Liver (tissue), 9 donors: Measurements from ENCODE around the gene KLHL42. TPM values are rescaled to one million over a fixed set of nuclear protein-coding genes. Genes with fewer than 3 reads are reported as not detected.

Experiments used
- DNase-seq: peaks from one replicate; pipeline ENCODE4 v3.0.0-alpha.2; 2017; ENCODE audit warnings: low spot score
- H3K27ac ChIP-seq, 2 donors: one replicate each; pipeline ENCODE4 v1.7.0; 2013; ENCODE audit warnings: inconsistent platforms in 2 of 2, low read length in 2 of 2, control low read depth in 1 of 2, low read depth in 1 of 2, mild to moderate bottlenecking in 1 of 2
- H3K27me3 ChIP-seq, 4 donors: one replicate each; pipeline versions ENCODE4 v1.6.1 to v1.7.0; 2013; ENCODE audit warnings: low read length in 3 of 4, inconsistent platforms in 1 of 4, mild to moderate bottlenecking in 1 of 4, moderate library complexity in 1 of 4; ENCODE audit not compliant: control insufficient read depth in 4 of 4, insufficient read depth in 4 of 4
- H3K36me3 ChIP-seq, 4 donors: one replicate each; pipeline versions ENCODE4 v1.6.1 to v1.7.0; 2013; ENCODE audit warnings: low read length in 3 of 4, mild to moderate bottlenecking in 3 of 4, low read depth in 1 of 4, moderate library complexity in 1 of 4; ENCODE audit not compliant: control insufficient read depth in 4 of 4, insufficient read depth in 3 of 4
- H3K4me1 ChIP-seq, 4 donors: one replicate each; pipeline versions ENCODE4 v1.6.1 to v1.7.0; 2013; ENCODE audit warnings: low read length in 3 of 4, mild to moderate bottlenecking in 3 of 4, moderate library complexity in 1 of 4; ENCODE audit not compliant: control insufficient read depth in 4 of 4, insufficient read depth in 4 of 4
- H3K4me3 ChIP-seq, 3 donors: one replicate each; pipeline versions ENCODE4 v1.6.1 to v1.7.0; 2013; ENCODE audit warnings: low read length in 3 of 3, control low read depth in 1 of 3, low read depth in 1 of 3, mild to moderate bottlenecking in 1 of 3
- H3K9ac ChIP-seq, 2 donors: one replicate each; pipeline ENCODE4 v1.7.0; 2013; ENCODE audit warnings: low read length in 2 of 2, mild to moderate bottlenecking in 2 of 2, moderate library complexity in 2 of 2, control low read depth in 1 of 2, low read depth in 1 of 2
- H3K9me3 ChIP-seq, 4 donors: one replicate each; pipeline versions ENCODE4 v1.6.1 to v1.7.0; 2013; ENCODE audit warnings: low read length in 3 of 4; ENCODE audit not compliant: control insufficient read depth in 4 of 4
- EGR1 ChIP-seq, 2 donors: IDR thresholded peaks; 2 replicates each; pipeline ENCODE4 v1.6.1; 2016 to 2018; ENCODE audit warnings: antibody characterized with exemption in 2 of 2, low read depth in 2 of 2
- FOXA1 ChIP-seq: IDR thresholded peaks from 2 replicates; pipeline ENCODE4 v1.6.1; 2016; ENCODE audit warnings: antibody characterized with exemption
- FOXA2 ChIP-seq: IDR thresholded peaks from 2 replicates; pipeline ENCODE4 v1.6.1; 2016; ENCODE audit warnings: antibody characterized with exemption
- GABPA ChIP-seq, 2 donors: IDR thresholded peaks in 1 of 2; conservative IDR thresholded peaks in 1 of 2; 2 replicates each; pipeline ENCODE4 v1.6.1; 2016; ENCODE audit warnings: antibody characterized with exemption in 2 of 2, mild to moderate bottlenecking in 1 of 2, moderate library complexity in 1 of 2
- HNF4A ChIP-seq, 2 donors: conservative IDR thresholded peaks; 2 replicates each; pipeline ENCODE4 v1.6.1; 2016; ENCODE audit warnings: antibody characterized with exemption in 2 of 2, mild to moderate bottlenecking in 2 of 2
- HNF4G ChIP-seq: IDR thresholded peaks from 2 replicates; pipeline ENCODE4 v1.6.1; 2016; ENCODE audit warnings: antibody characterized with exemption
- JUND ChIP-seq, 2 donors: IDR thresholded peaks; 2 replicates each; pipeline ENCODE4 v1.6.1; 2016; ENCODE audit warnings: antibody characterized with exemption in 2 of 2
- NR2F2 ChIP-seq: IDR thresholded peaks from 2 replicates; pipeline ENCODE4 v1.6.1; 2016; ENCODE audit warnings: antibody characterized with exemption
- RAD21 ChIP-seq, 2 donors: IDR thresholded peaks; 2 replicates each; pipeline ENCODE4 v1.6.1; 2016; ENCODE audit warnings: antibody characterized with exemption in 2 of 2, mild to moderate bottlenecking in 2 of 2
- RXRA ChIP-seq, 2 donors: IDR thresholded peaks; 2 replicates each; pipeline ENCODE4 v1.6.1; 2017 to 2018; ENCODE audit warnings: antibody characterized with exemption in 2 of 2, mild to moderate bottlenecking in 1 of 2
- SP1 ChIP-seq: IDR thresholded peaks from 2 replicates; pipeline ENCODE4 v1.6.1; 2018; ENCODE audit warnings: antibody characterized with exemption, mild to moderate bottlenecking
- TAF1 ChIP-seq: conservative IDR thresholded peaks from 2 replicates; pipeline ENCODE4 v1.6.1; 2016; ENCODE audit warnings: antibody characterized with exemption, mild to moderate bottlenecking
- YY1 ChIP-seq: IDR thresholded peaks from 2 replicates; pipeline ENCODE4 v1.6.1; 2016; ENCODE audit warnings: antibody characterized with exemption, mild to moderate bottlenecking
- WGBS: extraction: QIAGEN DNeasy Blood & Tissue Kit; methylation state at CpG from one replicate; pipeline ENCODE4 v1.1.7; 2013; 5-methylcytosine and 5-hydroxymethylcytosine counted together
- polyA plus RNA-seq, 2 donors: library from polyadenylated mRNA; stranded (reverse) in 1 of 2; unstranded in 1 of 2; fragments of 200-250 nt in 1 of 2; fragments of >200 nt in 1 of 2; fragmentation: Nextera tagmentation in 1 of 2; extraction: Ambion mirVana in 1 of 2; gene quantifications; one replicate each; pipeline versions ENCODE4 v1.2.1 to v1.2.3, GENCODE V29; 2013 to 2015
- total RNA-seq, 2 donors: library from RNA; depleted of rRNA; stranded (reverse); fragments of >200 nt; gene quantifications; one replicate each; pipeline ENCODE4 v1.2.3, GENCODE V29; 2014
- TF ChIP-seq, protein P1 (sequence below): IDR thresholded peaks from 2 replicates; pipeline ENCODE4 v1.6.1; 2016; ENCODE audit warnings: antibody characterized with exemption
- TF ChIP-seq, protein P2 (sequence below): IDR thresholded peaks from 2 replicates; pipeline ENCODE4 v1.6.1; 2016; ENCODE audit warnings: antibody characterized with exemption, mild to moderate bottlenecking
- TF ChIP-seq, protein P3 (sequence below): IDR thresholded peaks from 2 replicates; pipeline ENCODE4 v1.6.1; 2016; ENCODE audit warnings: antibody characterized with exemption
- TF ChIP-seq, protein P4 (sequence below): fragments of 150-350 bp; IDR thresholded peaks from 2 replicates; pipeline ENCODE4 v1.5.1; 2017; ENCODE audit warnings: improper control_type of control experiment, low read depth, low read length; ENCODE audit not compliant: missing input control
- TF ChIP-seq, protein P5 (sequence below): IDR thresholded peaks from 2 replicates; pipeline ENCODE4 v1.6.1; 2016; ENCODE audit warnings: antibody characterized with exemption
- donor health status: healthy.
- donor health status: healthy.
- donor health status: healthy.
- donor health status: healthy.
- donor health status: healthy.

KLHL42 gene
- total and polyA plus RNA-seq, 4 donors: 3.6 to 13.4 (median 6.4) TPM

DNA sequence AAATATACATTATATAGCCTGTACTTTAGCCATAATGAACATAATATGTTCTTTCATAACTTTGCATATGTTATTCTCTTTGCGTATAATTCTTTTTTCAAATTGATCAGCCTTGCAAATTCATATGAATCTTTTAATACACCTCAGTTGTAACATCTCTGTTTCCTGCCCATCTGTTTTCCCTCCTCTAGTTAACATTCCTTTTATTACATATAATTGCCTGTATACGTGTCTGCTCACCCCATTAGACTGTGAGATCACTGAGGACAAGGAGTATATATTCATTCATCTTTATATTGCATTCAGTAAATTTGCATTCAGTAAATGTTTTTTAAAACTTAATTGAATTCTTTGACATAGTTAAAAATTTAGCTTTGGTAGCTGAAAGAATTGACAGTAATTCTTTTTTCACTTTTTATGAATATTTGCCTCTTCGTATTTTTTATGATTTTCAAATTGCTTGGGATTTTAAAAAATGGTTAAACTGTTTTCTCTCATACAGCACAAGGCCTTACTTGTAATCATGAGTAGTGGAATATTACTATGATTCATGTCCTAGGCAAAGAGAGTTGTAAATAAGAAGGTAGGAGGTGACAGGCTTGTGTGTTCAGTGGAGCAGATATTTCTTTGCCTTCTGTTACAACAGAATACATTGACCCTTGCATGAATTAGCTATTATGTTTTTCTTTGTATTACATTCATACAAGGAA is 32.8 kb upstream of the KLHL42 start:
- Histone ChIP-seq H3K4me3 (no peak overlapping the region), H3K9ac (no peak overlapping the region), H3K27me3 (no peaks in the 10 kb centered on the region), H3K4me1 (peaks cover 0 to 18% (median 3%) of the 10 kb centered on the region in 4 donors), H3K36me3 (peaks cover 0 to 3% (median 1%) of the 10 kb centered on the region in 4 donors), H3K9me3 (no peaks in the 10 kb centered on the region), H3K27ac (peak overlapping the region; percentile 71 to 73)
- TF ChIP-seq, protein P1, sequence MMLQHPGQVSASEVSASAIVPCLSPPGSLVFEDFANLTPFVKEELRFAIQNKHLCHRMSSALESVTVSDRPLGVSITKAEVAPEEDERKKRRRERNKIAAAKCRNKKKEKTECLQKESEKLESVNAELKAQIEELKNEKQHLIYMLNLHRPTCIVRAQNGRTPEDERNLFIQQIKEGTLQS: peak; percentile 7
- TF ChIP-seq FOXA2 (no peak), RXRA (IDR thresholded peaks at IDR 0.05) (no peak)
- WGBS: 91% methylated on average over 3 of the region's 3 CpGs
- no peak for DNase-seq

DNA sequence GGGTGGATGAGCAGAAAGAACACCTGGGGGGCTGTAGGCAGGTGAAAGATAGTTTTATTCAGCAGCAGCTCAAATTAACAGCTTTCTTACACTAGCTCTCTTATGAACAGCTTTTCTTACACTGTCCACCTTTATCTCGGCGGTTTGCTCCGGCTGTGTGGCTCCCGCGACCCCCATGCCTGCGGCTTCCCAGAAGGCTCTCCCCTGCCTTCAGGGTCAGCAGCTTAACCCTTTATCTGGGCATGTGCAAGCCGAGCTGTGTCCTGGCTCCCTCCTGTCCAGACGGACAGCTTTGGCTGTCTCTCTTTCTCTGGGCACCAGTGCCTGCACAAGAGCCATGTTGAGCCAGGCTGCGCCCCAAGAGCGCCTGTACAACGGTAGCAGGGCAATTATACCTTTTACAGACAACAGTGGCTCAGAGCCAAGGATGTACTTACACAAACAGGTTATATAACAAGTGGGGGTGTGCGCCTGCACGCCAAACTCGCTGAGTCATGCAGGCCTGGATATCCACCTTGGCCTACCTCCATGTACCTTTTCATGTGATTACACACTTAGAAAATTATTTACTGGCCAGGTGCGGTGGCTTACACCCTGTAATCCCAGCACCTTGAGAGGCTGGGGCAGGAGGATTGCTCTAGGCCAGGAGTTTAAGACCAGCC is 28.5 kb upstream of the KLHL42 start:
- no peaks in the 10 kb centered on the region for H3K9me3 ChIP-seq
- peak overlapping the region; percentile 52 to 57 for H3K27ac ChIP-seq
- H3K4me3 ChIP-seq: no peak overlapping the region
- DNase-seq: no peak
- no peaks in the 10 kb centered on the region for H3K27me3 ChIP-seq
- no peak overlapping the region for H3K9ac ChIP-seq
- H3K36me3 ChIP-seq: peaks cover 0 to 6% (median 1%) of the 10 kb centered on the region in 4 donors
- peaks cover 3 to 30% (median 8%) of the 10 kb centered on the region in 4 donors for H3K4me1 ChIP-seq
- 56% methylated on average over 15 of the region's 15 CpGs for WGBS
- TF ChIP-seq FOXA1 (peak; percentile 73), TAF1 (no peak), FOXA2 (peak; percentile 70), SP1 (peak; percentile 29), HNF4A (conservative IDR thresholded peaks at IDR 0.05) (peak; percentile 57 to 66), HNF4G (no peak), RAD21 (IDR thresholded peaks at IDR 0.05) (no peak), RXRA (IDR thresholded peaks at IDR 0.05) (peak; percentile 33 to 81), GABPA (IDR thresholded peaks at IDR 0.05 in 1 of 2, conservative IDR thresholded peaks at IDR 0.05 in 1 of 2) (no peak), YY1 (peak; percentile 36), EGR1 (IDR thresholded peaks at IDR 0.05; ENCODE audit: low read depth in 2 of 2) (peak in 1 of 2 donors; percentile 53), NR2F2 (no peak), JUND (IDR thresholded peaks at IDR 0.05) (peak; percentile 63 to 71)
- TF ChIP-seq, protein P2, sequence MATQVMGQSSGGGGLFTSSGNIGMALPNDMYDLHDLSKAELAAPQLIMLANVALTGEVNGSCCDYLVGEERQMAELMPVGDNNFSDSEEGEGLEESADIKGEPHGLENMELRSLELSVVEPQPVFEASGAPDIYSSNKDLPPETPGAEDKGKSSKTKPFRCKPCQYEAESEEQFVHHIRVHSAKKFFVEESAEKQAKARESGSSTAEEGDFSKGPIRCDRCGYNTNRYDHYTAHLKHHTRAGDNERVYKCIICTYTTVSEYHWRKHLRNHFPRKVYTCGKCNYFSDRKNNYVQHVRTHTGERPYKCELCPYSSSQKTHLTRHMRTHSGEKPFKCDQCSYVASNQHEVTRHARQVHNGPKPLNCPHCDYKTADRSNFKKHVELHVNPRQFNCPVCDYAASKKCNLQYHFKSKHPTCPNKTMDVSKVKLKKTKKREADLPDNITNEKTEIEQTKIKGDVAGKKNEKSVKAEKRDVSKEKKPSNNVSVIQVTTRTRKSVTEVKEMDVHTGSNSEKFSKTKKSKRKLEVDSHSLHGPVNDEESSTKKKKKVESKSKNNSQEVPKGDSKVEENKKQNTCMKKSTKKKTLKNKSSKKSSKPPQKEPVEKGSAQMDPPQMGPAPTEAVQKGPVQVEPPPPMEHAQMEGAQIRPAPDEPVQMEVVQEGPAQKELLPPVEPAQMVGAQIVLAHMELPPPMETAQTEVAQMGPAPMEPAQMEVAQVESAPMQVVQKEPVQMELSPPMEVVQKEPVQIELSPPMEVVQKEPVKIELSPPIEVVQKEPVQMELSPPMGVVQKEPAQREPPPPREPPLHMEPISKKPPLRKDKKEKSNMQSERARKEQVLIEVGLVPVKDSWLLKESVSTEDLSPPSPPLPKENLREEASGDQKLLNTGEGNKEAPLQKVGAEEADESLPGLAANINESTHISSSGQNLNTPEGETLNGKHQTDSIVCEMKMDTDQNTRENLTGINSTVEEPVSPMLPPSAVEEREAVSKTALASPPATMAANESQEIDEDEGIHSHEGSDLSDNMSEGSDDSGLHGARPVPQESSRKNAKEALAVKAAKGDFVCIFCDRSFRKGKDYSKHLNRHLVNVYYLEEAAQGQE: no peak
- TF ChIP-seq, protein P3, sequence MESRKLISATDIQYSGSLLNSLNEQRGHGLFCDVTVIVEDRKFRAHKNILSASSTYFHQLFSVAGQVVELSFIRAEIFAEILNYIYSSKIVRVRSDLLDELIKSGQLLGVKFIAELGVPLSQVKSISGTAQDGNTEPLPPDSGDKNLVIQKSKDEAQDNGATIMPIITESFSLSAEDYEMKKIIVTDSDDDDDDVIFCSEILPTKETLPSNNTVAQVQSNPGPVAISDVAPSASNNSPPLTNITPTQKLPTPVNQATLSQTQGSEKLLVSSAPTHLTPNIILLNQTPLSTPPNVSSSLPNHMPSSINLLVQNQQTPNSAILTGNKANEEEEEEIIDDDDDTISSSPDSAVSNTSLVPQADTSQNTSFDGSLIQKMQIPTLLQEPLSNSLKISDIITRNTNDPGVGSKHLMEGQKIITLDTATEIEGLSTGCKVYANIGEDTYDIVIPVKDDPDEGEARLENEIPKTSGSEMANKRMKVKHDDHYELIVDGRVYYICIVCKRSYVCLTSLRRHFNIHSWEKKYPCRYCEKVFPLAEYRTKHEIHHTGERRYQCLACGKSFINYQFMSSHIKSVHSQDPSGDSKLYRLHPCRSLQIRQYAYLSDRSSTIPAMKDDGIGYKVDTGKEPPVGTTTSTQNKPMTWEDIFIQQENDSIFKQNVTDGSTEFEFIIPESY: peak; percentile 62
- TF ChIP-seq, protein P4, sequence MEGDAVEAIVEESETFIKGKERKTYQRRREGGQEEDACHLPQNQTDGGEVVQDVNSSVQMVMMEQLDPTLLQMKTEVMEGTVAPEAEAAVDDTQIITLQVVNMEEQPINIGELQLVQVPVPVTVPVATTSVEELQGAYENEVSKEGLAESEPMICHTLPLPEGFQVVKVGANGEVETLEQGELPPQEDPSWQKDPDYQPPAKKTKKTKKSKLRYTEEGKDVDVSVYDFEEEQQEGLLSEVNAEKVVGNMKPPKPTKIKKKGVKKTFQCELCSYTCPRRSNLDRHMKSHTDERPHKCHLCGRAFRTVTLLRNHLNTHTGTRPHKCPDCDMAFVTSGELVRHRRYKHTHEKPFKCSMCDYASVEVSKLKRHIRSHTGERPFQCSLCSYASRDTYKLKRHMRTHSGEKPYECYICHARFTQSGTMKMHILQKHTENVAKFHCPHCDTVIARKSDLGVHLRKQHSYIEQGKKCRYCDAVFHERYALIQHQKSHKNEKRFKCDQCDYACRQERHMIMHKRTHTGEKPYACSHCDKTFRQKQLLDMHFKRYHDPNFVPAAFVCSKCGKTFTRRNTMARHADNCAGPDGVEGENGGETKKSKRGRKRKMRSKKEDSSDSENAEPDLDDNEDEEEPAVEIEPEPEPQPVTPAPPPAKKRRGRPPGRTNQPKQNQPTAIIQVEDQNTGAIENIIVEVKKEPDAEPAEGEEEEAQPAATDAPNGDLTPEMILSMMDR: no peak
- TF ChIP-seq, protein P1: peak; percentile 32
- TF ChIP-seq, protein P5, sequence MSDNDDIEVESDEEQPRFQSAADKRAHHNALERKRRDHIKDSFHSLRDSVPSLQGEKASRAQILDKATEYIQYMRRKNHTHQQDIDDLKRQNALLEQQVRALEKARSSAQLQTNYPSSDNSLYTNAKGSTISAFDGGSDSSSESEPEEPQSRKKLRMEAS: peak; percentile 64
